Lower lobe of right lung (tissue), 2 donors: ENCODE data around the gene RAPGEF6. TPM values are rescaled to one million over a fixed set of nuclear protein-coding genes. Genes with fewer than 3 reads are reported as not detected.
A peak's percentile ranks its signal among the peaks of the same experiment; 100 is the strongest.

Experiments used
- ATAC-seq, 2 donors: fragments of 200-7000 bp; cut with Tn5 transposase; one replicate each; pipeline ENCODE4 v1.9.1; 2020 to 2022; ENCODE audit warnings: mild to moderate bottlenecking in 2 of 2, moderate library complexity in 2 of 2
- DNase-seq: peaks from one replicate; pipeline ENCODE4 v3.0.0-alpha.2; 2020
- H3K27ac ChIP-seq: fragments of 200-600 bp; one replicate; pipeline ENCODE4 v1.8.0; 2022
- H3K27me3 ChIP-seq: fragments of 200-600 bp; one replicate; pipeline ENCODE4 v1.8.0; 2022; ENCODE audit warnings: low read depth
- H3K36me3 ChIP-seq: fragments of 200-600 bp; one replicate; pipeline ENCODE4 v1.8.0; 2022; ENCODE audit warnings: mild to moderate bottlenecking
- H3K4me1 ChIP-seq: fragments of 200-600 bp; one replicate; pipeline ENCODE4 v1.8.0; 2022
- H3K4me3 ChIP-seq: fragments of 200-600 bp; one replicate; pipeline ENCODE4 v1.8.0; 2022; ENCODE audit warnings: mild to moderate bottlenecking
- H3K9me3 ChIP-seq: fragments of 200-600 bp; one replicate; pipeline ENCODE4 v1.8.0; 2022
- CTCF ChIP-seq: fragments of 200-600 bp; IDR thresholded peaks from one replicate; pipeline ENCODE4 v1.8.0; 2022; ENCODE audit warnings: antibody characterized with exemption, mild to moderate bottlenecking
- intact Hi-C: fragments of 100-400 bp; cut with DNase I; formaldehyde crosslinking; loops from one replicate; pipeline ENCODE4 v1.11.0; 2022
- total RNA-seq: library from RNA; stranded (reverse); fragmentation: NEBNext Ultra II Directional; extraction: Animal tissue kit (Norgen Biotek cat#: 25700); gene quantifications from one replicate; pipeline ENCODE4 v1.2.1, GENCODE V29; 2021
- donor health status: DM: no; HTN: yes; CAD: no; lungs with severe emphysema.

RAPGEF6 gene
- total RNA-seq, 1 donor from 2014 or later = 21.7 TPM

- Histone ChIP-seq H3K36me3 (peaks cover 64% of the 10 kb centered on the region), H3K27ac (peak overlapping the region; percentile 59), H3K4me1 (peaks cover 34% of the 10 kb centered on the region), H3K27me3 (no peaks in the 10 kb centered on the region), H3K9me3 (no peaks in the 10 kb centered on the region), H3K4me3 (no peak overlapping the region)
- intact Hi-C loops = no loop called here
- peak in 1 of 2 donors; percentile 44 for ATAC-seq
- no peak for DNase-seq
- TF ChIP-seq CTCF = no peak
Measured at GRCh38 chr5:131671409-131671808, 36.4 kb upstream of the RAPGEF6 start.

- no peaks in the 10 kb centered on the region for H3K27me3 ChIP-seq
- H3K36me3 ChIP-seq = peaks cover 70% of the 10 kb centered on the region
- H3K9me3 ChIP-seq = peaks cover 17% of the 10 kb centered on the region
- intact Hi-C loops = no loop called here
- ATAC-seq (no peak), DNase-seq (no peak)
- no peak for TF ChIP-seq CTCF
- H3K4me1 ChIP-seq = no peaks in the 10 kb centered on the region
- no peak overlapping the region for H3K4me3 ChIP-seq
- H3K27ac ChIP-seq = no peak overlapping the region
Measured at GRCh38 chr5:131664929-131665328, 29.9 kb upstream of the RAPGEF6 start.

GRCh38 chr5:131661933-131662332 lies 26.9 kb upstream of the RAPGEF6 start:
- ATAC-seq (no peak), DNase-seq (no peak)
- H3K27me3 ChIP-seq = no peaks in the 10 kb centered on the region
- H3K4me1 ChIP-seq = no peaks in the 10 kb centered on the region
- peaks cover 18% of the 10 kb centered on the region for H3K9me3 ChIP-seq
- no peak overlapping the region for H3K27ac ChIP-seq
- H3K36me3 ChIP-seq = peaks cover 58% of the 10 kb centered on the region
- TF ChIP-seq CTCF = no peak
- no peak overlapping the region for H3K4me3 ChIP-seq
- intact Hi-C loops = no loop called here

GRCh38 chr5:131659841-131660240 lies 24.8 kb upstream of the RAPGEF6 start:
- intact Hi-C loops = no loop called here
- DNase-seq (no peak), ATAC-seq (no peak)
- H3K4me3 ChIP-seq = no peak overlapping the region
- no peaks in the 10 kb centered on the region for H3K4me1 ChIP-seq
- TF ChIP-seq CTCF = no peak
- H3K27ac ChIP-seq = no peak overlapping the region
- peaks cover 51% of the 10 kb centered on the region for H3K36me3 ChIP-seq
- peaks cover 18% of the 10 kb centered on the region for H3K9me3 ChIP-seq
- H3K27me3 ChIP-seq = no peaks in the 10 kb centered on the region

- ATAC-seq (no peak), DNase-seq (no peak)
- H3K27ac ChIP-seq = no peak overlapping the region
- H3K4me1 ChIP-seq = no peaks in the 10 kb centered on the region
- no peaks in the 10 kb centered on the region for H3K27me3 ChIP-seq
- intact Hi-C loops = no loop called here
- H3K36me3 ChIP-seq = peaks cover 50% of the 10 kb centered on the region
- no peak overlapping the region for H3K4me3 ChIP-seq
- no peak for TF ChIP-seq CTCF
- H3K9me3 ChIP-seq = peaks cover 18% of the 10 kb centered on the region
Measured at GRCh38 chr5:131659290-131659689, 24.3 kb upstream of the RAPGEF6 start.

GRCh38 chr5:131654776-131655175 lies 19.7 kb upstream of the RAPGEF6 start:
- Histone ChIP-seq H3K27me3 (no peaks in the 10 kb centered on the region), H3K4me3 (no peak overlapping the region), H3K9me3 (no peaks in the 10 kb centered on the region), H3K27ac (no peak overlapping the region), H3K36me3 (peaks cover 41% of the 10 kb centered on the region), H3K4me1 (no peaks in the 10 kb centered on the region)
- DNase-seq (no peak), ATAC-seq (no peak)
- intact Hi-C loops = no loop called here
- no peak for TF ChIP-seq CTCF
